Subcutaneous adipose tissue (tissue), 4 donors: ENCODE measurements around the gene TBC1D21. TPM values are rescaled to one million over a fixed set of nuclear protein-coding genes. Genes with fewer than 3 reads are reported as not detected.

Source experiments
- total RNA-seq, 4 donors: library from RNA; depleted of rRNA; stranded (reverse); fragments of >200 nt; gene quantifications; one replicate each; pipeline ENCODE4 v1.1.0, GENCODE V29; 2016
- TF ChIP-seq, protein P1 (sequence below): fragments of 450-650 bp; IDR thresholded peaks from one replicate; pipeline ENCODE4 v1.5.1; 2016; ENCODE audit warnings: low read depth, mild to moderate bottlenecking, control low read depth, antibody characterized with exemption, moderate library complexity

Gene TBC1D21
- total RNA-seq, 4 donors from 2014 or later, result not detected

DNA sequence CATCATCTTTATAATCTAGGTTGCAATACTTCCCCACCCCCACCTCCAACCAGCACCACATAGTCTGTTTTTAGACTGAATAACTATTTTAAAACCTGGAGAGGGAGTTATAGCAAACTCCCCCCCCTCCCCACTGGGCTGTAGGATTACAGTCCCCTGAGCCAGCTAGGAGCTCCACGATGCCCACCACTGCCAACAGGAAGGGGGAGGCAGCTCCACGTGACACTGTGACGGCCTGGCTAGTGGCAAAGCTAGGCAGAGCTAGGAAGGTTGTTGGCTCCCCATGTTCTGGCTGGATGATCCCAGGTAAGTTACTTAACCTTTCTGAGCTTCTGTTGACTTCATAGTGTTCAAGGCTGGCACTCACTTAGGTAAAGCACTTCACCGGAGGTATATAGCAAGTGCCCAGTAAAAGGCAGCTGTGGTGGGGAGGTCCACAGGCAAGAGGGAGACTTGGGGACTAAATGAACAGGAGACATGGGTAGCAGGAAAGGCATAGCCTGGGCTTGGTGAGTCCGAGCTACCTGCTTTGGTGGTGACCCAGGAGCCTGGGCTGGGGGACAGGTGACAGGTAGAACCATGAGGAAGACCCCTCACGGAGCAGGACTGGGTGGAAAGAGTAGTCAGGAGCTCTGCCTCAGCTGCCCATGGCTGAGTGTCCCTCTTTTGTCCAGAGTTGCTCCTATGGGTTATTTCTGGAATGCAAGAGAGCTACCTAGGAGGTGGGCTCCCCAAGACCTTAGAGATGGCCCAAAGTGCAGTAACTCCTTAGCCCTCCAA lies 4.0 kb upstream of the TBC1D21 start:
- TF ChIP-seq, protein P1, sequence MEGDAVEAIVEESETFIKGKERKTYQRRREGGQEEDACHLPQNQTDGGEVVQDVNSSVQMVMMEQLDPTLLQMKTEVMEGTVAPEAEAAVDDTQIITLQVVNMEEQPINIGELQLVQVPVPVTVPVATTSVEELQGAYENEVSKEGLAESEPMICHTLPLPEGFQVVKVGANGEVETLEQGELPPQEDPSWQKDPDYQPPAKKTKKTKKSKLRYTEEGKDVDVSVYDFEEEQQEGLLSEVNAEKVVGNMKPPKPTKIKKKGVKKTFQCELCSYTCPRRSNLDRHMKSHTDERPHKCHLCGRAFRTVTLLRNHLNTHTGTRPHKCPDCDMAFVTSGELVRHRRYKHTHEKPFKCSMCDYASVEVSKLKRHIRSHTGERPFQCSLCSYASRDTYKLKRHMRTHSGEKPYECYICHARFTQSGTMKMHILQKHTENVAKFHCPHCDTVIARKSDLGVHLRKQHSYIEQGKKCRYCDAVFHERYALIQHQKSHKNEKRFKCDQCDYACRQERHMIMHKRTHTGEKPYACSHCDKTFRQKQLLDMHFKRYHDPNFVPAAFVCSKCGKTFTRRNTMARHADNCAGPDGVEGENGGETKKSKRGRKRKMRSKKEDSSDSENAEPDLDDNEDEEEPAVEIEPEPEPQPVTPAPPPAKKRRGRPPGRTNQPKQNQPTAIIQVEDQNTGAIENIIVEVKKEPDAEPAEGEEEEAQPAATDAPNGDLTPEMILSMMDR, result no peak

DNA sequence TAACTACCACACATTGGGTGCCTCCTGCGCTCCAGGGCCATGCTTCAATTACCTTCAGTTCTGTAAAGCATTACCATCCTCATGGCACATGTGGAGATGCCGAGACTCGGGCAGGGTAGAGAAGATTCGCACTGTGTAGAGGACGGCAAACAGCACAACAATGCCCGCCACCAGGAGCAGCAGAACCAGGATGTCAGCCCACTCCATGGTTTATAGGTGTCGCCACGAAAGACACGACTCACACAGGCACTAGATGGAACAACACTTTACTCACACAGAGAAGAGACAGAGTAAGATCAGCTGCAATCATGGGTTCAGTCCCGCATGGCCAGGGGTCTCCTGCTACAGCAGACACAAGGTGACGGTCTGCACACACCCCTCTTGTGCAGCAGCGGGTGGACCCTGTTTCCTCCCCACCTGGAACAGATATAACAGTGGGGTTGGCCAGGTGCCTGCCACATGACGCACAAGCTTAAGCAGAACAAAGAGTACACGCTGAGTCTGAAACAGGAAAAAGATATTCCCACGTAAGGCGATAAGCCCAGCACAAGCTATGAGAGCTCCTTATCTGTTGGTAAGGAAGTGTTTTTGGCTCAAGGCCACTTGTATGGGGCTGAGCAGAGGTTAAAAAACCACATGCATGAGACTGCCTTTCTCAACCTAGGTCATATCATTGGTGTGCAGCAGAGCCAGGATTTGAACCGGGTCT lies 2.5 kb upstream of the TBC1D21 start:
- TF ChIP-seq, protein P1, result no peak

DNA sequence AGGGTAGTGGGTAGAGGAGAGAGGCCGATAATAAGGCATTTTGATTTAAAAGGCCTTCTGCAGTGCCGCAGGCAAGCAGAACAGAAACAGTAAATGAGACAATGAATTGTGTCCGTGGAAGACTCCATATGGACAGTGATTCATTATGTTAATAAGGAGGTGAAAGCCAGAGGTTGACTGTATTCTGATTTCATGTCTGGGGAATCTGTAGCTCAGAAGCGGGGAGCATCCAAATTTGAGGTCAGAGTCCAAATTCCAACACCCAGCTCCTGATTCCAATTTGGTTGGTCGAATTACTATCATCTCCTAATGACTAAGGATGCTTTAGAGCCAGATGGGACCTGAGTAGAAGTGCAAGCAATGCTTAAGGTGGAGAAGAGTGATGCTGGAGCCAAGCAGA lies 1.0 kb upstream of the TBC1D21 start:
- TF ChIP-seq, protein P1, result no peak

DNA sequence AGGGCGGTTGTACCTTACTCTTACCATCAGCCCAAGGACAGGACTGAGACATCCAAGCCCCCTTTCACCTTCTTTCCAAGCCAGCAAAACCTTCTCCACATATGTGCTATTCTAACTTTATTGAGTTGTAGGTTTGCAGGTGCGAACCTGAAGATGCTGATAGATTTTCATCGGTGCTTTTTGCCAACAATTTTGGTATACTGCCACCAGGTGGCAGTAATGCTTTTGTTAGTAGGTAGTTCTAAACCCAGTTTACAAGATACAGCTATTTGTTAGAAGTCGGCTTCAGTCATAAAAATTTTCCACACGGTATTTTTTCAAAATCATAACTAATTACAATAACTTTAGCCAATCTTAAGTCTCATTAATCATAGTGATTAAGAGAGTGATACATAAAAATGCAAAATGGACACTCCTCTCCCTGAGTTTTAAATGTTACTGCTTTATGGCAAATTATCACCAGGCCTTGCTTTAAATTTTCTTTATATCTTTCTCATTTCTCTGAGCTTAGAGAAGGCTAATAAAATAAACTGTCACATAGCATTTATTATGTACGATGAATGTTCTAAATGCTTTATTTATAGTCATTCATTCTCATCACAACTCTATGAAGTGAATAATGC lies 636 bp downstream of the TBC1D21 start:
- TF ChIP-seq, protein P1, result no peak

DNA sequence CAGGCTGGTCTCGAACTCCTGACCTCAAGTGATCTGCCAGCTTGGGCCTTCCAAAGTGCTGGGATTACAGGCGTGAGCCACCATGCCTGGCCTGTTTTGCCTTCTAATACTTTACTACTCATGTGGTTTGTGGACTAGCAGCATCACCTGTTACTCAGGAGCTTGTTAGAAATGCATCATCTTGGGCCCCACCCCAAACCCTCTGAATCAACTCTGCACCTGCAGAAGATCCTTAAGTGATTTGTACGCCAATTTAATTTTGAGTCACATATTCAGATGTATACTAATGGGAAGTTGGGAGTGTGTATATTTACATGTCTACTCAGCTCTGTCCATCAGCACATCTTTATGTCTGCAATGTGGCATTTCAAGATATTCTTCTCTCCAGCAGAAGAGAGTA lies 6.1 kb downstream of the TBC1D21 start:
- TF ChIP-seq, protein P1, result no peak

DNA sequence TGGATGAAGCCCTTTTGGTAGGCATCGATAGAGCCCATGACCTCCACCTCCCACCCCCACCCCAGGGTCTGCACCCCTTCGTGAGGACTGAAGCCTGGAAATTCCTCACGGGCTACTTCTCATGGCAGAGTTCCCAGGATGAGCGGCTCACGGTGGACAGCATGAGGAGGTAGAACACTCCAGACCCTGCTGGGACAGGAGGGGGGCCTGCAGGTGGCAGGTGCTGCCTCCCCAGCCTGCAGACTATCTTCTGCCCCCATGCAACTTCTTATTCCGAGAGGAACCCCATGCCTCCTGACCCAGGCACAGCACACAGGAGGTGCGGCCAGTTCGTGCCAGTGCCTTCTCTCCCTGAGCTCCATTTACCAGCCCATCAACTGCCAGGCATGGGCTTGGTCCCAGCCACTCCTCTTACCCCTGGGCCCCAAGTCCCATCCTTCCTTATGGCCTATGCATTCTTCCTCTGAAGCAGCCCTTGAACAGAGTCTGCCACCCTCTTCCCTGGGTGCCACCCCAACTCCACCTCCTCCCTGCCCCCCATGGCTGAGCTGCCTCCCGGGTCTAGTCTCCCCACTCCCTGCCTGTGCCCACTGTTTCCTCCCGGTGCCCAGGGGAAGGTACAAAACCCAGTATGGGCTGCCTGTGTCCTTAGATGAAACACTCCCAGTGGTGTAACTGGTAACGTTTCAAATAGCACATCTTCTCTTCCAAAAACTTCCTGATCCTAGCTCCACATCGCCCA lies 8.4 kb downstream of the TBC1D21 start:
- TF ChIP-seq, protein P1, result no peak
